SU-DHL-6 (cell line): ENCODE results near the gene DND1.

Experiments
- H2AFZ ChIP-seq: fragments of 200-600 bp; sonication (generic); 2 replicates; pipeline ENCODE4 v1.6.1; 2014; ENCODE audit warnings: low read depth, mild to moderate bottlenecking, moderate library complexity, mixed read lengths, antibody characterized with exemption, low read length; ENCODE audit not compliant: severe bottlenecking
- H3F3A ChIP-seq: fragments of 200-600 bp; shearing (Covaris generic); 2 replicates; pipeline ENCODE4 v1.6.0; 2016; ENCODE audit warnings: antibody characterized with exemption, mild to moderate bottlenecking; ENCODE audit not compliant: insufficient read depth
- H3K27ac ChIP-seq: fragments of 200-600 bp; sonication (generic); 2 replicates; pipeline ENCODE4 v1.5.1; 2016; ENCODE audit warnings: low read depth, mild to moderate bottlenecking, low read length, moderate library complexity, mixed read lengths
- H3K27me3 ChIP-seq: fragments of 200-600 bp; sonication (generic), shearing (Covaris generic); 2 replicates; pipeline ENCODE4 v1.6.0; 2014; ENCODE audit warnings: mild to moderate bottlenecking, low read length
- H3K36me3 ChIP-seq: fragments of 200-600 bp; sonication (generic); 2 replicates; pipeline ENCODE4 v1.6.1; 2014; ENCODE audit warnings: mild to moderate bottlenecking, low read length, mixed read lengths
- H3K4me2 ChIP-seq: fragments of 300-600, 200-600 bp; shearing (Covaris generic), sonication (generic); 2 replicates; pipeline ENCODE4 v1.6.0; 2014; ENCODE audit warnings: low read length, low read depth, mild to moderate bottlenecking; ENCODE audit not compliant: poor library complexity, severe bottlenecking
- H3K4me3 ChIP-seq: fragments of 200-600 bp; sonication (generic); 2 replicates; pipeline ENCODE4 v1.5.1; 2014; ENCODE audit warnings: antibody characterized with exemption, low read length, mild to moderate bottlenecking, mixed read lengths; ENCODE audit not compliant: insufficient read depth, poor library complexity, severe bottlenecking
- H3K79me2 ChIP-seq: fragments of 200-600 bp; sonication (generic); 2 replicates; pipeline ENCODE4 v1.6.1; 2014; ENCODE audit warnings: mild to moderate bottlenecking, low read length, moderate library complexity; ENCODE audit not compliant: insufficient read depth
- H3K9ac ChIP-seq: fragments of 200-600 bp; sonication (generic); 2 replicates; pipeline ENCODE4 v1.7.0; 2014; ENCODE audit warnings: mild to moderate bottlenecking, low read length
- H3K9me2 ChIP-seq: fragments of 200-600 bp; sonication (generic); replicated peaks from 2 replicates; pipeline ENCODE4 v1.6.1; 2014; ENCODE audit warnings: low read length; ENCODE audit not compliant: insufficient read depth
- H3K9me3 ChIP-seq: fragments of 200-600 bp; sonication (generic); 2 replicates; pipeline ENCODE4 v1.6.1; 2014; ENCODE audit warnings: low read length, mixed read lengths; ENCODE audit not compliant: insufficient read depth
- H4K20me1 ChIP-seq: fragments of 200-600 bp; sonication (generic); 2 replicates; pipeline ENCODE4 v1.6.1; 2014; ENCODE audit warnings: low read depth, mild to moderate bottlenecking, antibody characterized with exemption, low read length, moderate library complexity, mixed read lengths
- CTCF ChIP-seq: fragments of 200-600 bp; sonication (generic); IDR thresholded peaks from one replicate; pipeline ENCODE4 v1.5.1; 2017; ENCODE audit warnings: antibody characterized with exemption, mild to moderate bottlenecking, low read length, moderate library complexity; ENCODE audit not compliant: insufficient read depth, poor library complexity, severe bottlenecking
- EZH2phosphoT487 ChIP-seq: fragments of 200-600 bp; sonication (generic), shearing (Covaris generic); conservative IDR thresholded peaks from 2 replicates; pipeline ENCODE4 v1.6.1; 2018; ENCODE audit warnings: mild to moderate bottlenecking, antibody characterized with exemption, low read length, moderate library complexity, mixed read lengths

The DND1 gene

DNA sequence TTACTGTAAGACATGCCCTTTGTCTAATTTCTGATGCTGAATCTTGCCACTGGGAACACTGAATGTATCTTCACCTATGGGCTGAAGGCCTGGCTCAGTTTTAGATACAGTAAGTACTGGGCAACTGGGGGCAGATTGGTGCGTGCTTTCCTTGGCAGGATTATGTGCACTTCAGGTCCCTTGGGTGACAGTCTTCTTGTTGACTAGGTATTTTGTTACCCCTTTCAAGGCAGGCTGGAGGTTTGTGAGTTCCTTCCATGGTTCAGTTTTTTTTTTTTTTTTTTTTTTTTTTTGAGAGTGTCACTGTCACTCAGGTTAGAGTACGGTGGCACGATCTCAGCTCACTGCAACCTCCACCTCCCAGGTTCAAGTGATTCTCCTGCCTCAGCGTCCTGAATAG lies 34.4 kb upstream of the DND1 start:
- Histone ChIP-seq H3F3A (0 out of 2 replicates have a peak, but pooled peaks cover 7% of the 10 kb centered on the region), H3K36me3 (peaks cover 21% of the 10 kb centered on the region; the same call in 1 of the 2 replicates), H3K9me3 (no peaks in the 10 kb centered on the region), H3K9ac (no peak overlapping the region), H3K27me3 (no peaks in the 10 kb centered on the region), H3K27ac (no peak overlapping the region), H3K4me3 (no peak overlapping the region), H2AFZ (no peak overlapping the region), H4K20me1 (no peaks in the 10 kb centered on the region), H3K9me2 (no peaks in the 10 kb centered on the region), H3K4me2 (no peak overlapping the region), H3K79me2 (no peaks in the 10 kb centered on the region)
- TF ChIP-seq CTCF (no peak), EZH2phosphoT487 (no peak)

GRCh38 chr5:140700177-140701144 lies 27.1 kb upstream of the DND1 start, which contains the start of gene ZMAT2:
TSS of gene ZMAT2 (plus strand) at chr5:140700447. CDS start at chr5:140700461, 14 bp downstream.
- Histone ChIP-seq H3K27ac (0 out of 2 replicates have a peak within 1 kb of the TSS, but pooled peaks have one; percentile 25), H3K36me3 (peaks cover 32% of the 10 kb centered on the region; the same call in 1 of the 2 replicates), H3K9me2 (no peaks in the 10 kb centered on the region), H3K4me3 (peak within 1 kb of the TSS; percentile 96), H3K9ac (peak within 1 kb of the TSS; percentile 84), H3K4me2 (peak within 1 kb of the TSS; percentile 72), H3K79me2 (peaks cover 17% of the 10 kb centered on the region), H4K20me1 (no peaks in the 10 kb centered on the region), H3K27me3 (no peaks in the 10 kb centered on the region), H2AFZ (peak within 1 kb of the TSS; percentile 70), H3F3A (peaks cover 4% of the 10 kb centered on the region; the same call in 1 of the 2 replicates), H3K9me3 (no peaks in the 10 kb centered on the region)
- no peak for TF ChIP-seq CTCF
- TF ChIP-seq EZH2phosphoT487, result no peak

DNA sequence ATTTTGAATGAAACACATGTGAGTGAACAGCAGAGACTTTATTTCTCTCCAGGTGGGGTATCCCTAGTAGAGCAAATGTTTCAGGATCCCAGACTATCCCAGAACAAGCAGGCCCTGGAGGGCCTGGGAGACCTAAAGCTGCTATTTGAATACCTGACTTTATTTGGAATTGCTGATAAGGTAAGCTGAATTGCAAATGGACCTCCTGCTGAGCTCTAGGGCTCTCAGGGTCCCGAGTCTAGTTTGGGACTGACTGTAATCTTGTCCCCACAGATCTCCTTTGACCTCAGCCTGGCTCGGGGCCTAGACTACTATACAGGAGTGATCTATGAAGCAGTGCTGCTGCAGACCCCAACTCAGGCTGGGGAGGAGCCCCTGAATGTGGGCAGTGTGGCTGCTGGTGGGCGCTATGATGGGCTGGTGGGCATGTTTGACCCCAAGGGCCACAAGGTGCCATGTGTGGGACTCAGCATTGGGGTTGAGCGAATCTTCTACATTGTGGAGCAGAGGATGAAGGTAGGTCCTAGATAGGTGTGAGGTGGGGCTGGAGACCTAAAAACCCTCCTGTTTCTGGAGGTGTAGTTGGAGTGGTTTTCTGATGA lies 23.6 kb upstream of the DND1 start:
- TF ChIP-seq CTCF, result no peak
- no peak for TF ChIP-seq EZH2phosphoT487
- Histone ChIP-seq H2AFZ (no peak overlapping the region), H3K4me3 (no peak overlapping the region), H3K36me3 (peaks cover 6% of the 10 kb centered on the region; the same call in 1 of the 2 replicates), H3F3A (peaks cover 4% of the 10 kb centered on the region; the same call in 1 of the 2 replicates), H3K4me2 (no peak overlapping the region), H3K9me2 (no peaks in the 10 kb centered on the region), H3K27me3 (no peaks in the 10 kb centered on the region), H4K20me1 (no peaks in the 10 kb centered on the region), H3K9ac (no peak overlapping the region), H3K27ac (no peak overlapping the region), H3K9me3 (no peaks in the 10 kb centered on the region), H3K79me2 (peaks cover 36% of the 10 kb centered on the region)
